Heart left ventricle (tissue), 16 donors: ENCODE measurements around the gene ELANE. TPM values are rescaled to one million over a fixed set of nuclear protein-coding genes. Genes with fewer than 3 reads are reported as not detected.
"Not testable (repeated sequence)": the region's sequence is repeated elsewhere in the genome, so short reads cannot be mapped to it uniquely, and the experiment has no call there.

ENCODE experiments used
- ATAC-seq, 4 donors: fragments of 200-7000 bp; cut with Tn5 transposase; one replicate each; pipeline ENCODE4 v1.9.1; 2020 to 2022; ENCODE audit warnings: moderate library complexity in 4 of 4, mild to moderate bottlenecking in 3 of 4, moderate number of reproducible peaks in 1 of 4
- DNase-seq, 5 donors: peaks; one replicate each; pipeline ENCODE4 v3.0.0-alpha.2; 2020
- H3K27ac ChIP-seq, 12 donors: fragments of 200-600 bp; sonication (generic) in 4 of 12; one replicate each; pipeline versions ENCODE4 v1.5.0 to v1.8.0; 2016 to 2022; ENCODE audit warnings: mild to moderate bottlenecking in 2 of 12
- H3K27me3 ChIP-seq, 9 donors: fragments of 200-600 bp; sonication (generic) in 2 of 9; one replicate each; pipeline versions ENCODE4 v1.5.1 to v1.8.0; 2016 to 2022; ENCODE audit warnings: mild to moderate bottlenecking in 3 of 9
- H3K36me3 ChIP-seq, 9 donors: fragments of 200-600 bp; sonication (generic) in 2 of 9; one replicate each; pipeline versions ENCODE4 v1.5.0 to v1.8.0; 2018 to 2022; ENCODE audit warnings: mild to moderate bottlenecking in 2 of 9
- H3K4me1 ChIP-seq, 12 donors: fragments of 200-600 bp; sonication (generic) in 4 of 12; one replicate each; pipeline versions ENCODE4 v1.5.0 to v1.8.0; 2016 to 2022; ENCODE audit warnings: mild to moderate bottlenecking in 3 of 12
- H3K4me3 ChIP-seq, 12 donors: fragments of 200-600 bp; sonication (generic) in 4 of 12; one replicate each; pipeline versions ENCODE4 v1.5.0 to v1.8.0; 2017 to 2022; ENCODE audit warnings: mild to moderate bottlenecking in 9 of 12, moderate library complexity in 4 of 12
- H3K9me3 ChIP-seq, 12 donors: fragments of 200-600 bp; sonication (generic) in 4 of 12; one replicate each; pipeline versions ENCODE4 v1.5.0 to v1.8.0; 2016 to 2022; ENCODE audit warnings: mild to moderate bottlenecking in 1 of 12
- CTCF ChIP-seq, 12 donors: fragments of 200-600 bp; sonication (generic) in 4 of 12; IDR thresholded peaks; one replicate each; pipeline versions ENCODE4 v1.5.0 to v1.8.0; 2018 to 2022; ENCODE audit warnings: antibody characterized with exemption in 12 of 12, mild to moderate bottlenecking in 5 of 12
- POLR2A ChIP-seq, 2 donors: fragments of 450-650 bp; IDR thresholded peaks; one replicate each; pipeline ENCODE4 v1.6.1; 2017; ENCODE audit warnings: antibody characterized with exemption in 2 of 2, mild to moderate bottlenecking in 2 of 2, moderate library complexity in 2 of 2
- WGBS, 4 donors: extraction: QIAGEN DNeasy Blood & Tissue Kit in 2 of 4; methylation state at CpG; one replicate each; pipeline versions ENCODE4 v1.1.5 to v1.1.7; 2013 to 2018; 5-methylcytosine and 5-hydroxymethylcytosine counted together
- intact Hi-C, 10 donors: fragments of 100-400 bp; cut with DNase I; formaldehyde crosslinking; loops; one replicate each; pipeline versions ENCODE4 v1.11.1 to v1.14.2; 2022
- polyA plus RNA-seq, 2 donors: library from polyadenylated mRNA; stranded (reverse); fragments of 200-250 nt; gene quantifications; one replicate each; pipeline ENCODE4 v1.2.3, GENCODE V29; 2013
- total RNA-seq, 9 donors: library from RNA; depleted of rRNA in 2 of 9; stranded (reverse); fragments of >200 nt in 2 of 9; fragmentation: NEBNext Ultra II Directional in 3 of 9; extraction: Animal tissue kit (Norgen Biotek cat#: 25700) in 3 of 9; gene quantifications; one replicate each; pipeline versions ENCODE4 v1.1.0 to v1.2.4, GENCODE V29; 2016 to 2023
- donor health status: ischemic (EF 13 %, LVEDD 7.1; RV severe dilation, severe dysfunction).
- donor health status: healthy with polysubstance abuse.
- donor health status: DM: no; HTN: yes; CAD: no.
- donor health status: DM: no; HTN: no; CAD: no.
- donor health status: ischemic (EF 25% LVEDD 6.9; RV normal size, moderate dysfunction).
- donor health status: ischemic (EF 25% LVEDD 5.7; RV mildly dilated, moderate dysfunction).
- donor health status: healthy.
- donor health status: DM: yes; HTN: yes; CAD: no.
- donor health status: ischemic (EF 35%, LVEDD 5.7; RV mildly dilated, moderate dysfunction).
- donor health status: nonischemic (EF 11% LVEDD 7.7; RV severe dilation, severe dysfunction).
- donor health status: DM: yes; HTN: yes; CAD: no.
- donor health status: PGD.
- donor health status: ischemic (EF 29% LVEDD 5.4; RV normal size, mild dysfunction).
- donor health status: nonischemic (EF 23%, LVEDD 6.1; RV moderate dilation, normal function).

ELANE gene
- total and polyA plus RNA-seq, 11 donors: 0.42 to 1.8 (median 1.2) TPM; not detected in 5

- H3K4me1 ChIP-seq: peaks cover 0 to 15% (median 0%) of the 10 kb centered on the region in 12 donors
- H3K27ac ChIP-seq: no peak overlapping the region
- ATAC-seq (no peak), DNase-seq (no peak)
- TF ChIP-seq POLR2A (IDR thresholded peaks at IDR 0.05) (no peak), CTCF (IDR thresholded peaks at IDR 0.05) (no peak)
- WGBS, 4 donors: 92 to 95% (median 93%) methylated on average over 24 to 28 of the region's 28 CpGs
- intact Hi-C loops: loop anchor here in 1 of 10 donors (5.0 kb wide), 1 partner anchor 42 kb away; the partner anchor contains the start of gene KISS1R
- no peaks in the 10 kb centered on the region for H3K9me3 ChIP-seq
- peaks cover 0 to 59% (median 41%) of the 10 kb centered on the region in 9 donors for H3K36me3 ChIP-seq
- no peaks in the 10 kb centered on the region for H3K27me3 ChIP-seq
- no peak overlapping the region for H3K4me3 ChIP-seq
These were observed 23.3 kb downstream of the ELANE start for GRCh38 chr19:875265-875879.

- 75 to 85% (median 79%) methylated on average over 18 of the region's 18 CpGs for WGBS, 4 donors
- no peaks in the 10 kb centered on the region for H3K27me3 ChIP-seq
- TF ChIP-seq CTCF (IDR thresholded peaks at IDR 0.05): no peak
- TF ChIP-seq POLR2A (IDR thresholded peaks at IDR 0.05): no peak
- no peak overlapping the region for H3K27ac ChIP-seq
- peaks cover 0 to 61% (median 45%) of the 10 kb centered on the region in 9 donors for H3K36me3 ChIP-seq
- ATAC-seq (no peak), DNase-seq (no peak)
- H3K9me3 ChIP-seq: no peaks in the 10 kb centered on the region
- intact Hi-C loops: loop anchor here in 1 of 10 donors (5.0 kb wide), 1 partner anchor 41 kb away; the partner anchor contains the start of gene KISS1R
- peaks cover 0 to 11% (median 0%) of the 10 kb centered on the region in 12 donors for H3K4me1 ChIP-seq
- H3K4me3 ChIP-seq: no peak overlapping the region
These were observed 24.0 kb downstream of the ELANE start for GRCh38 chr19:876089-876488.

GRCh38 chr19:876780-877314, 24.7 kb downstream of the ELANE start:
- Histone ChIP-seq H3K9me3 (no peaks in the 10 kb centered on the region), H3K27me3 (no peaks in the 10 kb centered on the region), H3K27ac (no peak overlapping the region), H3K4me1 (peaks cover 0 to 8% (median 0%) of the 10 kb centered on the region in 12 donors), H3K36me3 (peaks cover 0 to 69% (median 53%) of the 10 kb centered on the region in 9 donors), H3K4me3 (no peak overlapping the region)
- DNase-seq (no peak), ATAC-seq (no peak)
- intact Hi-C loops: loop anchor here in 1 of 10 donors (5.0 kb wide), 1 partner anchor 40 kb away; the partner anchor contains the start of gene KISS1R
- WGBS, 4 donors: 89 to 93% (median 91%) methylated on average over 26 to 29 of the region's 29 CpGs
- TF ChIP-seq CTCF (IDR thresholded peaks at IDR 0.05): no peak
- no peak for TF ChIP-seq POLR2A (IDR thresholded peaks at IDR 0.05)

- not testable (repeated sequence) for H3K4me1 ChIP-seq, H3K27me3 ChIP-seq, ATAC-seq, H3K9me3 ChIP-seq, DNase-seq, H3K27ac ChIP-seq, H3K4me3 ChIP-seq
- intact Hi-C loops: loop anchor here in 1 of 10 donors (5.0 kb wide), 1 partner anchor 39 kb away; the partner anchor contains the start of gene KISS1R
- WGBS, 4 donors: 85 to 93% (median 91%) methylated on average over 10 to 23 of the region's 23 CpGs
- peaks cover 0 to 76% (median 60%) of the 10 kb centered on the region in 9 donors for H3K36me3 ChIP-seq
These were observed 26.0 kb downstream of the ELANE start for GRCh38 chr19:877992-878660.

GRCh38 chr19:878751-879561, 26.9 kb downstream of the ELANE start:
- 86 to 94% (median 90%) methylated on average over 15 to 24 of the region's 24 CpGs for WGBS, 4 donors
- H3K27ac ChIP-seq, H3K9me3 ChIP-seq, DNase-seq, H3K27me3 ChIP-seq, ATAC-seq, H3K4me1 ChIP-seq, H3K4me3 ChIP-seq: not testable (repeated sequence)
- intact Hi-C loops: loop anchor here in 1 of 10 donors (5.0 kb wide), 1 partner anchor 38 kb away; the partner anchor contains the start of gene KISS1R
- H3K36me3 ChIP-seq: peaks cover 0 to 75% (median 66%) of the 10 kb centered on the region in 9 donors
